CD4-positive, CD25-positive, alpha-beta regulatory T cell (primary cell): Measurements from ENCODE around the gene MEIG1. TPM values are rescaled to one million over a fixed set of nuclear protein-coding genes. Genes with fewer than 3 reads are reported as not detected.
"Not testable (repeated sequence)": the region's sequence is repeated elsewhere in the genome, so short reads cannot be mapped to it uniquely, and the experiment has no call there.

Experiments
- ATAC-seq, 2 donors: fragments of 150-1000 bp; cut with Tn5 transposase; one replicate each; pipeline ENCODE4 v1.10.0; 2021; ENCODE audit warnings: low read depth in 2 of 2, moderate number of reproducible peaks in 2 of 2, moderate library complexity in 1 of 2
- DNase-seq, 3 donors: peaks; one replicate each; pipeline versions ENCODE4 v3.0.0 to v3.0.0-alpha.2; 2012 to 2022; ENCODE audit warnings: mixed read lengths in 1 of 3
- H3K27ac ChIP-seq: one replicate; pipeline ENCODE4 v1.7.0; 2013; ENCODE audit warnings: mild to moderate bottlenecking, low read length; ENCODE audit not compliant: insufficient read depth, poor library complexity, severe bottlenecking
- H3K27me3 ChIP-seq: one replicate; pipeline ENCODE4 v1.7.0; 2013; ENCODE audit warnings: low read length; ENCODE audit not compliant: control insufficient read depth, insufficient read depth
- H3K36me3 ChIP-seq: one replicate; pipeline ENCODE4 v1.7.0; 2013; ENCODE audit warnings: mild to moderate bottlenecking, low read length, moderate library complexity; ENCODE audit not compliant: control insufficient read depth, insufficient read depth
- H3K4me1 ChIP-seq: 2 replicates; pipeline ENCODE4 v1.7.0; 2013; ENCODE audit warnings: mild to moderate bottlenecking, low read length; ENCODE audit not compliant: insufficient read depth, control insufficient read depth, poor library complexity, severe bottlenecking
- H3K4me3 ChIP-seq: one replicate; pipeline ENCODE4 v1.7.0; 2013; ENCODE audit warnings: low read depth, mild to moderate bottlenecking, low read length, moderate library complexity
- H3K9me3 ChIP-seq, 2 experiments: 1 replicate in 1 of 2; 2 replicates in 1 of 2; pipeline ENCODE4 v1.7.0; 2013; ENCODE audit warnings: low read length in 2 of 2, mild to moderate bottlenecking in 1 of 2, moderate library complexity in 1 of 2; ENCODE audit not compliant: control insufficient read depth in 2 of 2
- H3K27ac Mint-ChIP-seq, 3 donors: one replicate each; pipeline ENCODE4 v1.8.0; 2020 to 2022; ENCODE audit warnings: mild to moderate bottlenecking in 3 of 3, mixed read lengths in 3 of 3, moderate library complexity in 2 of 3
- H3K27me3 Mint-ChIP-seq: one replicate; pipeline ENCODE4 v1.8.0; 2022; ENCODE audit warnings: mild to moderate bottlenecking, mixed read lengths
- H3K36me3 Mint-ChIP-seq: one replicate; pipeline ENCODE4 v1.8.0; 2020; ENCODE audit warnings: mixed read lengths
- H3K4me1 Mint-ChIP-seq, 4 donors: one replicate each; pipeline ENCODE4 v1.8.0; 2020 to 2022; ENCODE audit warnings: mixed read lengths in 4 of 4, mild to moderate bottlenecking in 1 of 4
- H3K4me3 Mint-ChIP-seq, 4 donors: one replicate each; pipeline ENCODE4 v1.8.0; 2020 to 2022; ENCODE audit warnings: mild to moderate bottlenecking in 4 of 4, mixed read lengths in 4 of 4, moderate library complexity in 3 of 4
- H3K9me3 Mint-ChIP-seq, 7 donors: one replicate each; pipeline ENCODE4 v1.8.0; 2020 to 2022; ENCODE audit warnings: mixed read lengths in 7 of 7, mild to moderate bottlenecking in 3 of 7, moderate library complexity in 2 of 7
- polyA plus RNA-seq, 4 donors: library from polyadenylated mRNA; unstranded; fragments of 300-500 nt; fragmentation: Illumina TruSeq; gene quantifications; one replicate each; pipeline ENCODE4 v1.2.3, GENCODE V29; 2021
- total RNA-seq: library from RNA; stranded (reverse); gene quantifications from one replicate; pipeline ENCODE4 v1.2.3, GENCODE V29; 2022

Gene MEIG1
- total and polyA plus RNA-seq, 5 donors from 2014 or later, result 0.83 to 1.7 (median 1.5) TPM; not detected in 1

GRCh38 chr10:14989552-14989951, 30.4 kb downstream of the MEIG1 start:
- H3K27ac ChIP-seq, result not testable (repeated sequence)

GRCh38 chr10:14991035-14991749, 32.0 kb downstream of the MEIG1 start:
- H3K9me3 ChIP-seq, H3K36me3 Mint-ChIP-seq, H3K4me3 ChIP-seq, H3K4me1 Mint-ChIP-seq, H3K36me3 ChIP-seq, H3K27ac ChIP-seq, H3K4me3 Mint-ChIP-seq, ATAC-seq, H3K4me1 ChIP-seq, H3K27me3 Mint-ChIP-seq, H3K27me3 ChIP-seq, H3K9me3 Mint-ChIP-seq, H3K27ac Mint-ChIP-seq: not testable (repeated sequence)
- DNase-seq, result peak in 1 of 3 donors; percentile 35

More at GRCh38 chr10:14989552-14989951, 30.4 kb downstream of the MEIG1 start:
- H3K36me3 ChIP-seq, H3K4me1 ChIP-seq, H3K4me1 Mint-ChIP-seq, H3K9me3 Mint-ChIP-seq, H3K36me3 Mint-ChIP-seq, H3K4me3 Mint-ChIP-seq, H3K27ac Mint-ChIP-seq, H3K27me3 ChIP-seq, DNase-seq, H3K27me3 Mint-ChIP-seq, H3K4me3 ChIP-seq, H3K9me3 ChIP-seq, ATAC-seq: not testable (repeated sequence)

GRCh38 chr10:14992336-14992735, 33.1 kb downstream of the MEIG1 start:
- not testable (repeated sequence) for H3K4me1 ChIP-seq, H3K9me3 ChIP-seq, H3K27ac Mint-ChIP-seq, ATAC-seq, DNase-seq, H3K27ac ChIP-seq, H3K36me3 ChIP-seq, H3K4me3 Mint-ChIP-seq, H3K9me3 Mint-ChIP-seq, H3K4me1 Mint-ChIP-seq, H3K36me3 Mint-ChIP-seq, H3K27me3 Mint-ChIP-seq, H3K4me3 ChIP-seq, H3K27me3 ChIP-seq

GRCh38 chr10:14993500-14994455, 34.6 kb downstream of the MEIG1 start:
- not testable (repeated sequence) for H3K4me3 ChIP-seq, H3K36me3 Mint-ChIP-seq, H3K9me3 Mint-ChIP-seq, H3K27me3 ChIP-seq, ATAC-seq, DNase-seq, H3K4me3 Mint-ChIP-seq, H3K9me3 ChIP-seq, H3K27ac ChIP-seq, H3K4me1 Mint-ChIP-seq, H3K36me3 ChIP-seq, H3K27me3 Mint-ChIP-seq, H3K4me1 ChIP-seq
- H3K27ac Mint-ChIP-seq, result peak overlapping the region in 1 of 3 donors; percentile 26

DNA sequence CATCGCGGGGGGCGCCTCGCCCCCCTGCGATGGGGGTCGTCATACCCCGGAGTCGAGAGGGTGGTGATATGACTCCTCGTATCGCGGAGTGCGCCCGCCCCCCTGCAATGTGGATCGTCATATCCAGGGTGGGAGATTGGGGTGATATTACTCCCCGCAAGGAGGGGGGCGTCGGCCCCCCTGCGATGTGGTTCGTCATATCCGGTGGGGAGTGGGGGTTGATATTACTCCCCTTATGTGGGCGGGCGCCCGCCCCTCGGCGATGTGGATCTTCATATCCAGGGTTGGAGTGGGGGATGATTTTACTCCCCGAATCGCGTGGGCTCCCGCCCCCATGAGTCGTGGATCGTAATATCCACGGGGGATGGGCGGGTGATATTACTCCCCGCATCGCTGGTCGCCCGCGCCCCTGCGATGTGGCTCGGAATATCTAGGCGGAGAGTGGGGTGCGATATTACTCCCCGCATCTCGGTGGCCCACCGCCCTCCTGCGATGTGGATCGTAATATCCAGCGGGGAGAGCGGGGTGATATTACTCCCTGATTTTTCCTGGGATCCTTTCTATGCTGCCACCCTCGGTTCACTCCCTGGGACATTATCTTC, 36.9 kb downstream of the MEIG1 start:
- H3K36me3 ChIP-seq, result no peaks in the 10 kb centered on the region
- no peak overlapping the region for H3K4me3 ChIP-seq
- DNase-seq, result no peak
- Mint-ChIP-seq H3K36me3 (no peaks in the 10 kb centered on the region), H3K4me3 (no peak overlapping the region), H3K27me3 (no peaks in the 10 kb centered on the region), H3K4me1 (peaks cover 0 to 5% (median 0%) of the 10 kb centered on the region in 4 donors), H3K27ac (no peak overlapping the region), H3K9me3 (no peaks in the 10 kb centered on the region)
- H3K27me3 ChIP-seq, result no peaks in the 10 kb centered on the region
- H3K9me3 ChIP-seq, result no peaks in the 10 kb centered on the region
- H3K27ac ChIP-seq, result no peak overlapping the region
- no peak for ATAC-seq
- no peaks in the 10 kb centered on the region for H3K4me1 ChIP-seq

DNA sequence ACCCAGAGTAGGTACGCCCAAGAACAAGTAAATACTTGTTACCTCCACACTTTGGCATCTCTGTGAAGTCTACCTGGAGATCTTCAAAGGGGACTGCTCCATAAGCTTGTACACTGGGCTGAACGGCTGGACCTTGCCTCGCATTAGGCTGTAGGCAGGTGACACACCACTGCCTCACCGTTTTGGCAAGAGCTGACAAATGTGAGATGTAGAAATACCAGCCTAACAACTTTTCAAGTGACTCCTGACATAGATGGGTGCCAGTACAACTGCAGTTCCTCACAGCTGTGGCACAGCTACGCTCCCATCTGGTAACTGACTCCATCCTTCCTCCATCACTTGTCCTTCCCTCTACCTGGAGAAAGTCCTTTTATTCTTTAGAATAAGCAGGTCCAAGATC, 54.3 kb downstream of the MEIG1 start:
- DNase-seq, H3K27me3 Mint-ChIP-seq, H3K9me3 ChIP-seq, H3K27me3 ChIP-seq, H3K36me3 Mint-ChIP-seq, H3K9me3 Mint-ChIP-seq, H3K4me1 Mint-ChIP-seq, H3K27ac Mint-ChIP-seq, H3K4me1 ChIP-seq, H3K27ac ChIP-seq, ATAC-seq, H3K4me3 ChIP-seq, H3K4me3 Mint-ChIP-seq, H3K36me3 ChIP-seq: not testable (repeated sequence)

DNA sequence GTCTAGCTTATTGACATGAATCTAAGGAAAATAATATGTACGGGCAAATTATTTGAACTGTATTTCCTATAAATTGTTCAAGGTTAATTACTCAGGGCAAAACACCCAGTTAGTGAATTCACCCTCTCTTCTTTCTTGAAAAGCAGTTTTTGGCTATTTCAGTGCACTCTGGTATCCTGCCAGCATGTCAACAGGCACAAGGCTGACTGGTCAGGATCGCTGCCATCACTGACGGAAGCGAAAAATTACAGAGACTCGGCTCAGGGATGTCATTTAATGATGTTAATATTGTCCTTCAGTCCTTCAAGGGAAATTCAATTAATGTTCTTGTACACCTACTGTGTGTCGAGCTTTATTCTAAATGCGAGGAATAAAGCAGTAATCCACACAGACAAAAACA, 56.3 kb downstream of the MEIG1 start:
- Mint-ChIP-seq H3K27ac (no peak overlapping the region), H3K4me1 (no peaks in the 10 kb centered on the region), H3K9me3 (no peaks in the 10 kb centered on the region), H3K36me3 (no peaks in the 10 kb centered on the region), H3K27me3 (no peaks in the 10 kb centered on the region), H3K4me3 (no peak overlapping the region)
- Histone ChIP-seq H3K4me1 (no peaks in the 10 kb centered on the region), H3K9me3 (no peaks in the 10 kb centered on the region), H3K27me3 (no peaks in the 10 kb centered on the region), H3K36me3 (no peaks in the 10 kb centered on the region), H3K4me3 (no peak overlapping the region), H3K27ac (no peak overlapping the region)
- DNase-seq (no peak), ATAC-seq (no peak)
